Astrocyte (in vitro differentiated cells and primary cell): ENCODE results near the gene SYNGR4.
"Not testable (repeated sequence)": the region's sequence is repeated elsewhere in the genome, so short reads cannot be mapped to it uniquely, and the experiment has no call there.

Source experiments
- CTCF ChIP-seq: IDR thresholded peaks from 2 replicates; pipeline ENCODE4 v1.5.1; 2011; ENCODE audit warnings: low read depth, mild to moderate bottlenecking, inconsistent platforms, low read length, moderate library complexity; ENCODE audit not compliant: insufficient read depth
- EZH2 ChIP-seq: IDR thresholded peaks from 2 replicates; pipeline ENCODE4 v1.6.1; 2012; ENCODE audit warnings: mild to moderate bottlenecking, low read length, inconsistent platforms; ENCODE audit not compliant: insufficient read depth

- not testable (repeated sequence) for TF ChIP-seq CTCF, EZH2
Observed at GRCh38 chr19:48371771-48372170, 7.6 kb downstream of the SYNGR4 start.
